GM18868 (cell line): Measurements from ENCODE around the gene CDCP2.
"Not testable (repeated sequence)": the region's sequence is repeated elsewhere in the genome, so short reads cannot be mapped to it uniquely, and the experiment has no call there.

Experiments used
- ATAC-seq: cut with Tn5 transposase; IDR thresholded peaks from one replicate; pipeline ENCODE4 v1.9.1; 2021; ENCODE audit warnings: mild to moderate bottlenecking, moderate library complexity; ENCODE audit not compliant: unreplicated experiment

Gene CDCP2

GRCh38 chr1:54094730-54095105, 58.1 kb downstream of the CDCP2 start:
- not testable (repeated sequence) for ATAC-seq

- no peak for ATAC-seq
Observed at GRCh38 chr1:54094001-54094729, 58.6 kb downstream of the CDCP2 start.

- no peak for ATAC-seq
Observed at GRCh38 chr1:54091666-54092065, 61.1 kb downstream of the CDCP2 start.

- ATAC-seq, result no peak
Observed at GRCh38 chr1:54088385-54088784, 64.4 kb downstream of the CDCP2 start.

GRCh38 chr1:54086754-54087153, 66.0 kb downstream of the CDCP2 start:
- no peak for ATAC-seq

GRCh38 chr1:54084794-54085193, 68.0 kb downstream of the CDCP2 start:
- no peak for ATAC-seq
